Stimulated activated memory B cell treated with anti-CD40 and anti-IgM and Interleukin-4, amounts not matched to agents 10 μg/mL and 1 μg/mL and 100 μg/mL, for 72 hours (primary cell): Measurements from ENCODE around the gene ACOT11.
"Not testable (repeated sequence)": the region's sequence is repeated elsewhere in the genome, so short reads cannot be mapped to it uniquely, and the experiment has no call there.

ENCODE experiments used
- ATAC-seq: fragments of 150-1000 bp; cut with Tn5 transposase; 2 replicates; pipeline ENCODE4 v1.10.0; 2021
- H3K27ac Mint-ChIP-seq: one replicate; pipeline ENCODE4 v1.8.0; 2022; ENCODE audit warnings: mild to moderate bottlenecking, mixed read lengths
- H3K27me3 Mint-ChIP-seq: one replicate; pipeline ENCODE4 v1.8.0; 2022; ENCODE audit warnings: mixed read lengths
- H3K36me3 Mint-ChIP-seq: one replicate; pipeline ENCODE4 v1.8.0; 2022; ENCODE audit warnings: mixed read lengths
- H3K4me1 Mint-ChIP-seq: one replicate; pipeline ENCODE4 v1.8.0; 2022; ENCODE audit warnings: mixed read lengths
- H3K4me3 Mint-ChIP-seq: one replicate; pipeline ENCODE4 v1.8.0; 2022; ENCODE audit warnings: mild to moderate bottlenecking, moderate library complexity, mixed read lengths
- H3K9me3 Mint-ChIP-seq: one replicate; pipeline ENCODE4 v1.8.0; 2022; ENCODE audit warnings: mixed read lengths

Gene ACOT11

DNA sequence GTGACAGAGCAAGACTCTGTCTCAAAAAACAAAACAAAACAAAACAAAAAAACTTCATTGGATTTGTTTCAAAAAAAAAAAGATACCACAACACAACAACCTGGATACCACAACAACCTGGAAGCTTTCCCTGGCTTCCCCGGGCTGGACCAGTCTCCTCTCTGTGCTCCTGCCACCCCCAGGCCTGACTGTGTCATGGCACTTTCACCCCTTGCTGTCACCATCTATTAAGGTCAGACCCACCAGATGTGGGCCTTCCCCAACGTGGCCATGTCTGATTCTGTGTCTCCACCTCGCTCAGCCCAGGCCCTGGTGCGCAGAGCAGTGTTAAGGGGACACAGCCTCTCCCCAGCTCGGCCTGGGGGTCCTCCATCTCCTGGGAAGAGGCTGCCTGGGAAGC is 28.3 kb upstream of the ACOT11 start:
- H3K4me1 Mint-ChIP-seq = no peaks in the 10 kb centered on the region
- H3K4me3 Mint-ChIP-seq = no peak overlapping the region
- no peaks in the 10 kb centered on the region for H3K9me3 Mint-ChIP-seq
- H3K27me3 Mint-ChIP-seq = peaks cover 28% of the 10 kb centered on the region
- H3K27ac Mint-ChIP-seq = no peak overlapping the region
- ATAC-seq = peak; percentile 39
- no peaks in the 10 kb centered on the region for H3K36me3 Mint-ChIP-seq

- Mint-ChIP-seq H3K9me3 (no peaks in the 10 kb centered on the region), H3K27ac (no peak overlapping the region), H3K4me1 (no peaks in the 10 kb centered on the region), H3K4me3 (no peak overlapping the region), H3K27me3 (peaks cover 28% of the 10 kb centered on the region), H3K36me3 (no peaks in the 10 kb centered on the region)
- no peak for ATAC-seq
These were observed 27.3 kb upstream of the ACOT11 start for GRCh38 chr1:54520631-54521321.

- H3K27ac Mint-ChIP-seq, H3K4me1 Mint-ChIP-seq, H3K36me3 Mint-ChIP-seq, ATAC-seq, H3K27me3 Mint-ChIP-seq, H3K4me3 Mint-ChIP-seq, H3K9me3 Mint-ChIP-seq: not testable (repeated sequence)
These were observed 21.5 kb upstream of the ACOT11 start for GRCh38 chr1:54526565-54526964.

- Mint-ChIP-seq H3K9me3 (no peaks in the 10 kb centered on the region), H3K27me3 (peaks cover 8% of the 10 kb centered on the region), H3K4me3 (no peak overlapping the region), H3K4me1 (no peaks in the 10 kb centered on the region), H3K36me3 (no peaks in the 10 kb centered on the region), H3K27ac (no peak overlapping the region)
- no peak for ATAC-seq
These were observed 19.4 kb upstream of the ACOT11 start for GRCh38 chr1:54528613-54529012.

DNA sequence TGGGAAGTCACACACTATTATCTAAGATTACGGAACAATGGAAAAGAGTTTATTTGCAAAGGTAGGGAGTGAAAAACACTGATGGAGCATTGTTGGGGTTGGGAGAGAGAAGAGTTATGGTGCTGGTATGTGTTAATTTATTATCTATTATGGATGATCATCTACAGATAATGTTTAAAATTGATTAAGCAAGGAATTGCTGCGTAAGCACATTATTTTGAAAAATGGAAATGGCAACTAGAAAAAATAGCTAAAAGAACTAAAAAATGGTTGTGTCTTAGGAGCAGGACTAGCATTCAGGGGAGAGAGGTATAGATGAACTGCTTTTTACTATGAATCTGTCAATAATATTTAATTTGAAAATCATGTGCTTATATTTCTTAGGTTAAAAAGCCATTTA is 16.0 kb upstream of the ACOT11 start:
- Mint-ChIP-seq H3K4me1 (no peaks in the 10 kb centered on the region), H3K27ac (no peak overlapping the region), H3K27me3 (peaks cover 24% of the 10 kb centered on the region), H3K36me3 (no peaks in the 10 kb centered on the region), H3K9me3 (no peaks in the 10 kb centered on the region), H3K4me3 (no peak overlapping the region)
- no peak for ATAC-seq

DNA sequence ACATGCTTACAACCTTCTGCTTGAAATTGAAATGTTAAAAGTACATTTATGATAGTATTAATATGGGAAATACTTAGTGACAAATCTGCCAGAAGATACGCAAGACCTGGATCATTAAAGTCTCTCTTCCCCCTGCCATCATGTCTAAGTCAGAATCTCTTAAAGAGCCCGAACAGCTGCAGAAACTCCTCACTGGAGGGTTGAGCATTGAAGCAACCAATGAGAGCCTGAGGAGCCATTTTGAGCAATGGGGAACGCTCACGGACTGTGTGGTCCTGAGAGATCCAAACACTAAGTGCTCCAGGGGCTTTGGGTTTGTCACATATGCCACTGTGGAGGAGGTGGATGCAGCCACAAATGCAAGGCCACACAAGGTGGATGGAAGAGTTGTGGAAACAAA is 11.4 kb upstream of the ACOT11 start:
- not testable (repeated sequence) for H3K9me3 Mint-ChIP-seq, H3K36me3 Mint-ChIP-seq, H3K4me1 Mint-ChIP-seq, H3K27ac Mint-ChIP-seq, H3K4me3 Mint-ChIP-seq, ATAC-seq
- peaks cover 59% of the 10 kb centered on the region for H3K27me3 Mint-ChIP-seq

DNA sequence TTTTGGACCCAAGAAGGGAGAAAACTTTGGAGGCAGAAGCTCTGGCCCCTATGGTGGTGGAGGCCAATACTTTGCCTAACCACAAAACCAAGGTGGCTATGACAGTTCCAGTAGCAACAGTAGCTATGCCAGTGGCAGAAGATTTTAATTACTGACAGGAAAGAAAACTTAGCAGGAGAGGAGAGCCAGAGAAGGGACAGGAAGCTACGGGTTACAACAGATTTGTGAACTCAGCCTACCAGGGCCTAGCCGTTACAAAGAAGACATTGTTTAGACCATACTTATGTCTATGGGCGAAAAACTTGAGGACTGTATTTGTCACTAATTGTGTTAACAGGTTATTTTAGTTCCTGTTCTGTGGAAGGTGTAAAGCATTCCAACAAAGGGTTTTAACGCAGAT is 10.4 kb upstream of the ACOT11 start:
- Mint-ChIP-seq H3K36me3 (no peaks in the 10 kb centered on the region), H3K27ac (no peak overlapping the region), H3K9me3 (no peaks in the 10 kb centered on the region), H3K4me1 (peaks cover 10% of the 10 kb centered on the region), H3K27me3 (peaks cover 58% of the 10 kb centered on the region), H3K4me3 (no peak overlapping the region)
- no peak for ATAC-seq

DNA sequence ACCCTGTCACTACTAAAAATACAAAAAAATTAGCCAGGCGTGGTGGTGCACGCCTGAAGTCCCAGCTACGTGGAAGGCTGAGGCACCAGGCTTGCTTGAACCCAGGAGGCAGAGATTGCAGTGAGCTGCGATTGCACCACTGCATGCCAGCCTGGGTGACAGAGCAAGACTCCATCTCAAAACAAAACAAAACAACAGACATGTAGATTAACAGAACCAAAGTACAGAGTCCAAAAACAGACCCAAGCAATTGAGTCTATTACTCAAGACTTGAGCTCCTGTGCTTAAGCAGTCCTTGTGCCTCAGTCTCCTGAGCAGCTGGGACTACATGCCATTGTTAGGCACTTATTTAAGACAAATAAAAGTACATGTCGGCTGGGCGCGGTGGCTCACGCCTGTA is 9.5 kb upstream of the ACOT11 start:
- Mint-ChIP-seq H3K27ac (no peak overlapping the region), H3K4me1 (peaks cover 16% of the 10 kb centered on the region), H3K9me3 (no peaks in the 10 kb centered on the region), H3K4me3 (no peak overlapping the region), H3K36me3 (no peaks in the 10 kb centered on the region), H3K27me3 (peaks cover 68% of the 10 kb centered on the region)
- no peak for ATAC-seq

GRCh38 chr1:54540582-54541295 is 7.3 kb upstream of the ACOT11 start:
- ATAC-seq = no peak
- no peak overlapping the region for H3K27ac Mint-ChIP-seq

GRCh38 chr1:54542120-54542961 is 5.7 kb upstream of the ACOT11 start:
- ATAC-seq = peak; percentile 64
- Mint-ChIP-seq H3K27ac (no peak overlapping the region), H3K36me3 (no peaks in the 10 kb centered on the region), H3K4me3 (peak overlapping the region; percentile 72), H3K4me1 (peaks cover 16% of the 10 kb centered on the region), H3K9me3 (no peaks in the 10 kb centered on the region), H3K27me3 (peaks cover 52% of the 10 kb centered on the region)

More at GRCh38 chr1:54540582-54541295, 7.3 kb upstream of the ACOT11 start:
- H3K9me3 Mint-ChIP-seq = no peaks in the 10 kb centered on the region
- no peak overlapping the region for H3K4me3 Mint-ChIP-seq
- H3K27me3 Mint-ChIP-seq = peaks cover 59% of the 10 kb centered on the region
- peaks cover 16% of the 10 kb centered on the region for H3K4me1 Mint-ChIP-seq
- no peaks in the 10 kb centered on the region for H3K36me3 Mint-ChIP-seq

GRCh38 chr1:54542962-54543539 is 5.0 kb upstream of the ACOT11 start:
- H3K27me3 Mint-ChIP-seq = peaks cover 54% of the 10 kb centered on the region
- H3K4me3 Mint-ChIP-seq = peak overlapping the region; percentile 32
- no peak for ATAC-seq
- H3K4me1 Mint-ChIP-seq = peaks cover 16% of the 10 kb centered on the region
- H3K9me3 Mint-ChIP-seq = no peaks in the 10 kb centered on the region
- no peak overlapping the region for H3K27ac Mint-ChIP-seq
- H3K36me3 Mint-ChIP-seq = no peaks in the 10 kb centered on the region

DNA sequence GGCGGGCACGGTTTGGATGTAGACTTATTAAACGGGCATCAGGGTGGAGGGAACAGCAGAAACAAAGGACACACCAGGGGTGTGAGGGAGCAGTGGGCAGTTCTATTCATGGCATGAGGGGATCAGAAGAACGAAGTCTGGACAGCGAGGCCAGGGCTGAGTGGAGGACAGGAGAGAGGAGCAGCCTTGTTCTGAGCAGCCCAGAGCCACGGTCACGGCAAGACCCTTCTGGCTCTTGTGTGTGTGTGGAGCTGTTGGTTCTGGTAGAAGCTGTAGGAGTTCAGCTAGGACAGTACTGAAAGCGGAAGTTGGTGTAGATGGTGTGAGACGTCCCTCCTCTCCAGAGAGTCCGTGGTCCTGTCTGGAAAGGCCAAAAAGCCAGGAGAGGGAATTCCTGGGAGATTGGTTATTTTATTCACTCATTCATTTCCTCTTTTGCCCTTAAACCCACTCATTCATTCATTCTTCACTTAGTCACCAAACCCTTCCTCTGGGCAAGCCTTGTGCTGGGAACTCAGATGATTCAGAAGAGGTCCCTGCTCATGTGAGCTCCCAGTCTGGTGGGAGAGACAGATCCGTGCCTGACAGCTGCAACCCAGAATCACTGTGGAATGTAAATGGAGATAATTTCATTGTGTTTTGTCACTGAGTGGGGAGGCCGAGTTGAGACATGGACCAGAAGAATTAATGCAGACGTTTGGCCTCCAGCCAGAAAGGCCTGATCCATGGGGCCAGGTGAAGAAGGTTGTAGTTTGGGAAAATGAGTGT is 4.1 kb upstream of the ACOT11 start:
- H3K4me1 Mint-ChIP-seq = peaks cover 16% of the 10 kb centered on the region
- H3K27me3 Mint-ChIP-seq = peaks cover 54% of the 10 kb centered on the region
- no peak overlapping the region for H3K4me3 Mint-ChIP-seq

DNA sequence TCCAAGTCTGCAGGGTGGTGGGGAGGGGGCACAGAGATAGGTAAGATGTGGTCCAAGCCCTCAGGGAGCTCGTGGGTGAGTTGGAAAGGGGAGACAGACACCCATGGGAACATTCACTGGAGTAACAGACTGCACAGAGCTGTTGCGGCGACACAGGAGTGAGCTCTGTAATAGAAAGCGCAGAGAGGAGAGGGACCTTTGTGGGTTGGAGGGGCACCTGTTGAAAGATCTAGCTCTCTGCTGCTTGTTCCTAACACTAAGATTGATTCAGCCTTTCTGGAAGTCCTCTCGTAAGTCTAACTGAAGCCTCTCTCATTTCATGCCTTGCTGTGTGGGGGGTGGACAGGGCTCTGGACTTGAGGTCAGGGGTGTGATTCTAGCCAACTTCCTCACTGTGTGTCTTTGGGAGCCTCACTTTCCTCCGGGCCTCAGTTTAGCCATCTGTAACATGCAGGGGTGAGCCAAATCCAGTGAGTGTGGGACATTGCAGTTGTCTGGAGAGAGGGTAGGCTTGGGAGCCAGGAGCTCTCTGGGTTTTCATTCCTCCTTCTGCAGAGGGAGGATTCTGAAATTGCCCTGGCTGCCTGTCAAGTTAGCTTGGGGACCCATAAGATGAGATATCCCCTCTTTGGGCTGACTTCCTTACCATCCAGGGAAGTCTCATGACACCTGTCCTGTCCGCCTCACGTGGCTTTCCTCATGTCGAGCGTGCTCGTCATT is 2.0 kb upstream of the ACOT11 start:
- H3K36me3 Mint-ChIP-seq = no peaks in the 10 kb centered on the region
- peaks cover 41% of the 10 kb centered on the region for H3K27me3 Mint-ChIP-seq
- no peak overlapping the region for H3K4me3 Mint-ChIP-seq
- H3K27ac Mint-ChIP-seq = no peak overlapping the region
- ATAC-seq = no peak
- H3K4me1 Mint-ChIP-seq = peaks cover 16% of the 10 kb centered on the region
- H3K9me3 Mint-ChIP-seq = no peaks in the 10 kb centered on the region

More for the DNA sequence above, 4.1 kb upstream of the ACOT11 start:
- no peaks in the 10 kb centered on the region for H3K36me3 Mint-ChIP-seq
- ATAC-seq = no peak
- no peak overlapping the region for H3K27ac Mint-ChIP-seq
- no peaks in the 10 kb centered on the region for H3K9me3 Mint-ChIP-seq
